CD4-positive, alpha-beta T cell treated with Interleukin-10 for 1 hour (primary cell): Measurements from ENCODE around the gene MIER2.
"Not testable (repeated sequence)": the region's sequence is repeated elsewhere in the genome, so short reads cannot be mapped to it uniquely, and the experiment has no call there.

Experiments
- DNase-seq: peaks from one replicate; pipeline ENCODE4 v3.0.0-alpha.2; 2020

Gene MIER2

GRCh38 chr19:355536-355935, 10.9 kb upstream of the MIER2 start:
- DNase-seq = not testable (repeated sequence)

GRCh38 chr19:355134-355533, 10.5 kb upstream of the MIER2 start:
- DNase-seq = no peak

GRCh38 chr19:351976-352625, 7.5 kb upstream of the MIER2 start:
- DNase-seq = no peak

GRCh38 chr19:347946-348861, 3.6 kb upstream of the MIER2 start:
- DNase-seq = no peak

GRCh38 chr19:345320-345879, 804 bp upstream of the MIER2 start:
- no peak for DNase-seq

- DNase-seq = no peak
These were observed 513 bp downstream of the MIER2 start for GRCh38 chr19:343941-344624.

GRCh38 chr19:343451-343931, 1.1 kb downstream of the MIER2 start:
- no peak for DNase-seq

GRCh38 chr19:342801-343421, 1.7 kb downstream of the MIER2 start:
- no peak for DNase-seq

- no peak for DNase-seq
These were observed 2.5 kb downstream of the MIER2 start for GRCh38 chr19:342128-342455.

- DNase-seq = no peak
These were observed 3.0 kb downstream of the MIER2 start for GRCh38 chr19:341386-342127.

GRCh38 chr19:340620-341385, 3.8 kb downstream of the MIER2 start:
- DNase-seq = no peak

- no peak for DNase-seq
These were observed 5.2 kb downstream of the MIER2 start for GRCh38 chr19:339262-339887.

GRCh38 chr19:338421-338820, 6.2 kb downstream of the MIER2 start:
- no peak for DNase-seq

- DNase-seq = no peak
These were observed 8.5 kb downstream of the MIER2 start for GRCh38 chr19:336067-336614.

GRCh38 chr19:335486-336066, 9.0 kb downstream of the MIER2 start:
- no peak for DNase-seq

GRCh38 chr19:335072-335471, 9.5 kb downstream of the MIER2 start:
- no peak for DNase-seq

- DNase-seq = no peak
These were observed 10.1 kb downstream of the MIER2 start for GRCh38 chr19:334296-335071.

- no peak for DNase-seq
These were observed 14.1 kb downstream of the MIER2 start for GRCh38 chr19:330503-330902.

- DNase-seq = no peak
These were observed 14.7 kb downstream of the MIER2 start for GRCh38 chr19:329876-330275.
